Keratinocyte (primary cell): ENCODE measurements around the gene MESP2.

ENCODE experiments used
- EZH2 ChIP-seq: IDR thresholded peaks from one replicate; pipeline ENCODE4 v1.6.1; 2012; ENCODE audit warnings: inconsistent platforms, mild to moderate bottlenecking, low read length, moderate library complexity
- TF ChIP-seq, protein P1 (sequence below), 3 experiments: IDR thresholded peaks in 1 of 3; conservative IDR thresholded peaks in 1 of 3; optimal IDR thresholded peaks in 1 of 3; 2 replicates in 2 of 3; 3 replicates in 1 of 3; pipeline versions ENCODE3 to v1.5.1; 2011; ENCODE audit warnings: low read length in 3 of 3, mild to moderate bottlenecking in 3 of 3, moderate library complexity in 2 of 3, control low read depth in 1 of 3, inconsistent platforms in 1 of 3; ENCODE audit not compliant: insufficient read depth in 2 of 3; ENCODE audit errors: extremely low read depth in 1 of 3

DNA sequence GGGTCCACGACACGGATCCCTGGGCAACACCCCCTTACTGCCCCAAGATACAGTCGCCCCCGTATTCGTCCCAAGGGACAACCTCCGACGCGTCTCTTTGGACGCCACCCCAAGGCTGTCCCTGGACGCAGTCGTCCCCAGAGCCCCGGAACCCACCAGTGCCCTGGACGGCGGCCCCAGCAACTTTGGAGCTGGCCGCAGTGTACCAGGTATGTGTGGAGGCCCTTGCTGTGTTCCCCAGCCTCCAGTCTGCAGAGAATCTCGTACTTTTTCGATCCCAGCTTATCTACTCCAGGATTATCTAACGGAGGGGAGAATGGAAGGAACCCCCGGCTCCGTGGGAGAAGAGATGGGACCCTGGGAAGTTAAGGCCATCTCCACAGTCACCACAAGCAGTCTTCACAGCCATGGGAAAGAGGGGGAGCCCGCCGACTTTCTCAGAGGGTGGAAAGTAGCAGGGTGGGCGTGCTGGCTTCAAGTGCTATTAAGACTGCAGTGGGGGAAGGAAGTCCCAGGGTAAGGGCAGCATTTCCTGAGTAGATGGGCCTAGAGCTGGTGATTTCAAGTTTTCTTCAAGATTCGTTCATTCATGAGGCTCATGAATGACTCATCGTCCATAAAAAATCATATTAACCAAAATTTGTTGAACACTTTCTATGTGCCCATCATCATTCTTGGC is 1.1 kb downstream of the MESP2 start:
- TF ChIP-seq, protein P1, sequence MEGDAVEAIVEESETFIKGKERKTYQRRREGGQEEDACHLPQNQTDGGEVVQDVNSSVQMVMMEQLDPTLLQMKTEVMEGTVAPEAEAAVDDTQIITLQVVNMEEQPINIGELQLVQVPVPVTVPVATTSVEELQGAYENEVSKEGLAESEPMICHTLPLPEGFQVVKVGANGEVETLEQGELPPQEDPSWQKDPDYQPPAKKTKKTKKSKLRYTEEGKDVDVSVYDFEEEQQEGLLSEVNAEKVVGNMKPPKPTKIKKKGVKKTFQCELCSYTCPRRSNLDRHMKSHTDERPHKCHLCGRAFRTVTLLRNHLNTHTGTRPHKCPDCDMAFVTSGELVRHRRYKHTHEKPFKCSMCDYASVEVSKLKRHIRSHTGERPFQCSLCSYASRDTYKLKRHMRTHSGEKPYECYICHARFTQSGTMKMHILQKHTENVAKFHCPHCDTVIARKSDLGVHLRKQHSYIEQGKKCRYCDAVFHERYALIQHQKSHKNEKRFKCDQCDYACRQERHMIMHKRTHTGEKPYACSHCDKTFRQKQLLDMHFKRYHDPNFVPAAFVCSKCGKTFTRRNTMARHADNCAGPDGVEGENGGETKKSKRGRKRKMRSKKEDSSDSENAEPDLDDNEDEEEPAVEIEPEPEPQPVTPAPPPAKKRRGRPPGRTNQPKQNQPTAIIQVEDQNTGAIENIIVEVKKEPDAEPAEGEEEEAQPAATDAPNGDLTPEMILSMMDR (optimal IDR thresholded peaks at IDR 0.05 in 1 of 3, IDR thresholded peaks at IDR 0.05 in 1 of 3, conservative IDR thresholded peaks at IDR 0.05 in 1 of 3; ENCODE audit: extremely low read depth in 1 of 3, insufficient read depth in 2 of 3, low read length in 3 of 3), result no peak
- TF ChIP-seq EZH2, result no peak
